Measurements from ENCODE around the gene NOTCH1. TPM values are rescaled to one million over a fixed set of nuclear protein-coding genes. Genes with fewer than 3 reads are reported as not detected.

Gene NOTCH1
- total RNA-seq, 3 donors from 2014 or later, result 12.6 to 33.8 (median 21.1) TPM

GRCh38 chr9:136486131-136486530 lies 59.7 kb downstream of the NOTCH1 start:
- no peaks in the 10 kb centered on the region for H3K36me3 ChIP-seq
- H3K27ac ChIP-seq, result no peak overlapping the region
- peaks cover 12 to 18% of the 10 kb centered on the region in 2 donors for H3K4me1 ChIP-seq
- H3K9me3 ChIP-seq, result no peaks in the 10 kb centered on the region
- H3K4me3 ChIP-seq, result no peak overlapping the region
- intact Hi-C loops (cut with DNase I; ENCODE audit: low total_unique reads), result loop anchor here (1.0 to 5.0 kb wide), 2 partner anchors 42 to 146 kb away; no protein-coding TSS in a partner anchor
- TF ChIP-seq CTCF (IDR thresholded peaks at IDR 0.05) (no peak), POLR2A (IDR thresholded peaks at IDR 0.05) (no peak), POLR2AphosphoS5 (IDR thresholded peaks at IDR 0.05) (no peak)
- DNase-seq (ENCODE audit: low spot score in 2 of 2), result no peak
- H3K27me3 ChIP-seq, result no peaks in the 10 kb centered on the region

- peak overlapping the region; percentile 99 for H3K27ac ChIP-seq
- H3K27me3 ChIP-seq, result no peaks in the 10 kb centered on the region
- peaks cover 12 to 18% of the 10 kb centered on the region in 2 donors for H3K4me1 ChIP-seq
- intact Hi-C loops (cut with DNase I; ENCODE audit: low total_unique reads), result loop anchor here (1.0 to 5.0 kb wide), 2 partner anchors 43 to 147 kb away; no protein-coding TSS in a partner anchor
- DNase-seq (ENCODE audit: low spot score in 2 of 2), result peak; percentile 80 to 85
- TF ChIP-seq CTCF (IDR thresholded peaks at IDR 0.05) (peak; percentile 85 to 89 (median 85)), POLR2A (IDR thresholded peaks at IDR 0.05) (no peak), POLR2AphosphoS5 (IDR thresholded peaks at IDR 0.05) (no peak)
- H3K9me3 ChIP-seq, result no peaks in the 10 kb centered on the region
- no peaks in the 10 kb centered on the region for H3K36me3 ChIP-seq
- H3K4me3 ChIP-seq, result peak overlapping the region in 2 of 3 donors; percentile 73 to 98
Observed at GRCh38 chr9:136485049-136486045, 60.5 kb downstream of the NOTCH1 start.

- peak; percentile 47 to 67 for DNase-seq (ENCODE audit: low spot score in 2 of 2)
- H3K4me3 ChIP-seq, result peak overlapping the region; percentile 49 to 98 (median 73)
- H3K36me3 ChIP-seq, result no peaks in the 10 kb centered on the region
- intact Hi-C loops (cut with DNase I; ENCODE audit: low total_unique reads), result loop anchor here (5.0 kb wide), 2 partner anchors 148 to 1123 kb away; partner anchors contain the start of gene ARRDC1
- H3K27me3 ChIP-seq, result no peaks in the 10 kb centered on the region
- TF ChIP-seq POLR2A (IDR thresholded peaks at IDR 0.05) (no peak), POLR2AphosphoS5 (IDR thresholded peaks at IDR 0.05) (no peak), CTCF (IDR thresholded peaks at IDR 0.05) (no peak)
- H3K4me1 ChIP-seq, result peaks cover 12 to 18% of the 10 kb centered on the region in 2 donors
- no peaks in the 10 kb centered on the region for H3K9me3 ChIP-seq
- H3K27ac ChIP-seq, result peak overlapping the region; percentile 99
Observed at GRCh38 chr9:136484153-136485048, 61.4 kb downstream of the NOTCH1 start.

GRCh38 chr9:136483589-136484152 lies 62.2 kb downstream of the NOTCH1 start:
- intact Hi-C loops (cut with DNase I; ENCODE audit: low total_unique reads), result loop anchor here (5.0 kb wide), 1 partner anchor 1124 kb away; the partner anchor contains the start of gene ARRDC1

More at GRCh38 chr9:136483589-136484152, 62.2 kb downstream of the NOTCH1 start:
- Histone ChIP-seq H3K27me3 (no peaks in the 10 kb centered on the region), H3K36me3 (no peaks in the 10 kb centered on the region), H3K4me1 (peaks cover 12 to 18% of the 10 kb centered on the region in 2 donors), H3K4me3 (peak overlapping the region; percentile 49 to 98 (median 73)), H3K9me3 (no peaks in the 10 kb centered on the region), H3K27ac (peak overlapping the region; percentile 99)
- peak; percentile 86 to 92 for DNase-seq (ENCODE audit: low spot score in 2 of 2)
- TF ChIP-seq POLR2AphosphoS5 (IDR thresholded peaks at IDR 0.05) (peak; percentile 51 to 89 (median 74)), POLR2A (IDR thresholded peaks at IDR 0.05) (no peak)
